ENCODE data around the gene ARL6IP4.

ARL6IP4 gene

DNA sequence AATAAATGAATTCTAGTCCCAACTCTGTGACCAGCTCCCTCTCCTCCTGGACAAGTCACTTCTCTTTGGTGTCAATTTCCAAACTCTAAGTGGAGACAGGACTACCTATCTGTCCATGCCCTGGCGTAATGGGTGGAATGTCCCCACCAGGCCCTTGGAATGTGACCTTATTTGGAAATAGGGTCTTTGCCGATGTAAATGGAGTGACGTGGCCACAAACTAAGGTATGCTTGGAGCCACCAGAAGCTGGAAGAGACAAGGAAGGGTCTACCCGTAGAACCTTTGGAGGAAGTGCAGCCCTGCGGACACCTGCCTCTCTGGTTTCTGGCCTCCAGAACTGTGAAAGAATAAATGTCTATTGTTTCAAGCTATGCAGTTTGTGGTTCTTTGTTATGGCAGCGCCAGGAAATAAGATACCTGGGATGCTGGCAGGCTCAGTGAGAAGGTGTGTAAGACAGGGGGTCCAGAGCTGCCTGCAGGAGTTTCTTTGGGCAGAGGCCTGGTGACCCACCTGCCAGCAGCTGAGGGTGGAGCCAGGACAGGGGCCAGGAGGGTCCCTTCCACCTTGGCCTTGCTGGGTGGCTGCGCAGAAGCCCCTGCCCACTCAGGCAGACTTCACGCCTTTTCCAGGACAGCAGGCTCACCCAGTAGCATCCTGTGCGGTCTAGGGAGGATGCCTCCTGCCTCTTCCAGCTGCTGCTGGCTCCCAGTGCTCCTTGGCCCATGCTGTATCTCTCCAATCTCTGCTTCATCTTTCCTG, 45.8 kb downstream of the ARL6IP4 start:
- TF ChIP-seq, protein P1, sequence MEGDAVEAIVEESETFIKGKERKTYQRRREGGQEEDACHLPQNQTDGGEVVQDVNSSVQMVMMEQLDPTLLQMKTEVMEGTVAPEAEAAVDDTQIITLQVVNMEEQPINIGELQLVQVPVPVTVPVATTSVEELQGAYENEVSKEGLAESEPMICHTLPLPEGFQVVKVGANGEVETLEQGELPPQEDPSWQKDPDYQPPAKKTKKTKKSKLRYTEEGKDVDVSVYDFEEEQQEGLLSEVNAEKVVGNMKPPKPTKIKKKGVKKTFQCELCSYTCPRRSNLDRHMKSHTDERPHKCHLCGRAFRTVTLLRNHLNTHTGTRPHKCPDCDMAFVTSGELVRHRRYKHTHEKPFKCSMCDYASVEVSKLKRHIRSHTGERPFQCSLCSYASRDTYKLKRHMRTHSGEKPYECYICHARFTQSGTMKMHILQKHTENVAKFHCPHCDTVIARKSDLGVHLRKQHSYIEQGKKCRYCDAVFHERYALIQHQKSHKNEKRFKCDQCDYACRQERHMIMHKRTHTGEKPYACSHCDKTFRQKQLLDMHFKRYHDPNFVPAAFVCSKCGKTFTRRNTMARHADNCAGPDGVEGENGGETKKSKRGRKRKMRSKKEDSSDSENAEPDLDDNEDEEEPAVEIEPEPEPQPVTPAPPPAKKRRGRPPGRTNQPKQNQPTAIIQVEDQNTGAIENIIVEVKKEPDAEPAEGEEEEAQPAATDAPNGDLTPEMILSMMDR (IDR thresholded peaks at IDR 0.05) = no peak
- Histone ChIP-seq H3K4me3 (no peak overlapping the region), H3K27ac (no peak overlapping the region)
- no peak for DNase-seq (ENCODE audit: low spot score)

DNA sequence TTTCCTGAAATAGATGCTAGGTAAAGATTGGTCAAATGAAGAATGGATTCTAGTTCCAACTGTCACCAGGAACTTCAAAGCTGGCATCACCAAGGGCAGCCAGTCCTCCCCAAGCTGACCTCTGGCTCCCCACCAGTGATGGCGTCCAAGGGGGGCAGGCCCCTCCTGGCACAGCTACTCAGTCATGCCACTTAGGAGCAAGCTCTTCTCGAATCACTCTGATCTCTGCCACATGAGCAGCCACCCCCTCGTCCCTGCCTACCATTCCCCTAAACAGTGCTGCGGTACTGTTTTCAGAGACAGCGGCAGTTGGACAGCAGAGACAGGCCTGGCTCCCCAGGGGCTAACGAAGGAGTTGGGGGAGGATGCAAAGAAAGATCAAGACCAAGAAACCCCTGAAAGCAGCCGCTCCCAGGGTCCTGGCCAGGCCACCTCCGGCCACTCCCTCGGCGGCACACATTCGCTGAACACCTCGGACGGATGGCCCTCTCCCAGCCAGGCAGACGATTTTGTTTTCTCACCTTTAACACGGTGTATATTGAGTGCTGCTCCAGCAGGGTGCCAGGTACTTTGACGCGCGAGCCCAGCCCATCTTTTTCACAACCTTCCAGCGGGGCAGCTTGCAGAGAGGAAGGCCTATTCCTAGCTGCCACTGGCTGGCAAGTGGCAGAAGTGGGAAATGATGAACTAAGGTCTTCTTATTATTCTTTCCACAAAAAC, 47.4 kb downstream of the ARL6IP4 start:
- no peak for DNase-seq (ENCODE audit: low spot score)
- no peak overlapping the region for H3K27ac ChIP-seq
- H3K4me3 ChIP-seq = no peak overlapping the region

DNA sequence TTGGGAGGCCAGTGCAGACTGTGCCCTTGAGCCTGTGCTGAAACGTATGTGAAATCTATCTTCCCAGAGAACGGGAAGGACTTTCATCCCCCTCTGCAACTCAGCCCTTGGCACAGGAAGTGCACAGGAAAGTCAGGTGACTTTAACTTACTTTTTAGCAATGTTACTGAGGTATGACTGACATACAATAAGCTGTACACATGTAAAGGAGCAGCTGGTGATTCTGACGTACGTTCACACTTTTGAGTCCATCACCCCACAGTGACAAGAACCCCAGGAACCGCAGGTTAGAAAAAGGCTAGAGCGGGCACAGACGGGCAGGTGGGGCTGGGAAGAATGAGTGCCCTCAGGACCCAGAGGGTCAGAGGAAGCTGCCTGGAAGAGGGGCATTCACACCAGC, 48.0 kb downstream of the ARL6IP4 start:
- no peak overlapping the region for H3K4me3 ChIP-seq
- TF ChIP-seq, protein P1 (IDR thresholded peaks at IDR 0.05) = no peak
- H3K27ac ChIP-seq = no peak overlapping the region
- no peak for DNase-seq (ENCODE audit: low spot score)

More for the DNA sequence above, 47.4 kb downstream of the ARL6IP4 start:
- TF ChIP-seq, protein P1 (IDR thresholded peaks at IDR 0.05) = no peak

DNA sequence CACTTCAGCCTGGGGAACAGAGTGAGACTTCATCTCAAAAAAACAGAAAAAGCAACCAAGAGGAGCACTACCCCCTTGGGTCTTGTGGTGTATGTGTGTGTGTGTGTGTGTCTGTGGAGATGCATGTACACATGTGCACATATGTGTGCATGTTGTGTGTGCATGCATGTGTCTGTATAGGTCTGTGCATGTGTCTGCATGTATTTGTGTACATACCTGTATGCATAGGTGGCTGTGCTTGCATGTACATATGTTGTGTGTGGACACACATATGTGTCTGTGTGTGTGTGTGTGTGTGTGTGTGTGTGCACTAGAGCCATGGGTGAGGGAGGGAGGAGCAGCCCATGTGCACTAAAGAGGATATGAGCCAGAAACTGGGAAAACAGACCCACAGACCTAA, 49.1 kb downstream of the ARL6IP4 start:
- Histone ChIP-seq H3K27ac (no peak overlapping the region), H3K4me3 (no peak overlapping the region)
- DNase-seq (ENCODE audit: low spot score) = no peak
- TF ChIP-seq, protein P1 (IDR thresholded peaks at IDR 0.05) = no peak

DNA sequence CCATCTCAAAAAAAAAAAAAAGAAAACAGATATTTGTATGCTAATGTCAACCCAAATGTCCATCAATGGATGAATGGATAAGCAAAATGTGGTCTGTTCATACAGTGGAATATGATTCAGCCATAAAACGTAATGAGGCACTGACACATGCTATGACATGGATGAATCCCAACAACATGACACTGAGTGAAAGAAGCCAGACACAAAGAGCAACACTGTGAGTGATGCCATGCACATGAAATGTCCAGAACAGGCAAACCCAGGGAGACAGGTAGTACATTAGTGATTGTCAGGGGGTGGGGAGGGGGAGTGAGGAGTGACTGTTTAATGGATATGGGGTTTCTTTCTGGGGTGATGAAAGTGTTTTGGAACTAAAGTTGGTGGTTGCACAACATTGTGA, 50.2 kb downstream of the ARL6IP4 start:
- DNase-seq (ENCODE audit: low spot score) = no peak
- H3K4me3 ChIP-seq = no peak overlapping the region
- TF ChIP-seq, protein P1 (IDR thresholded peaks at IDR 0.05) = no peak
- no peak overlapping the region for H3K27ac ChIP-seq

DNA sequence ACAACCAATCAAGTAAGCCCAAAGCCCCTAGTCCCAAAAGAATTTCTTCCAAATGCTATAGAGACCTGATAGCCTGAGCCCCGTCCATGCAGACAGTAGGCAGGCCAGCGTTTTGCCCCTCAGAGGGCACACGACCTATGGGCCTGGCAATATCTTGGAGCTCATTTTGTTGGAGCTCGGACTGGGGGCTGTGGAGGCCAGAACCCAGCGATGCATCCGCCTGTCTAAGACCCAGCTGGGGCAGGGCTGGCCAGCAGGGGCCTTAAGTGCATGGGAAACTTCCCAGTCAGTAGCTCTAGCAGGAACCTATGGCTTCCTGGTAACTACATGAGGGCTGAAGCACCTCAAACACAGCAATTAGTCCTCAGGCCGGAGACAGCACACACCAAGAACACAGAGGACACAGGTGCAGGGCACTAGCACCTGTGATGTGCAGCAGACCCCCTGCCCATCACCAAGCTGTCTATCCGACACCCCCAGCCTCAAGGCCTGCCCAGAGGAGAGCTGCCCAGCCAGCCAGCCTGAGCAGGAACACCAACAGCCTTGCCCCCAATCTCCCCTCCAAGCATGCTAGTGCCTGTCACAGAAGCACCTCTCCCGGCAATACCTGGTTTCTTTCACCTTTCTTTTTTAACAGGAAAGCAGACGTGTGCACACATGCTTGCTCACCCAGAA, 50.8 kb downstream of the ARL6IP4 start:
- no peak overlapping the region for H3K27ac ChIP-seq
- DNase-seq (ENCODE audit: low spot score) = no peak
- TF ChIP-seq, protein P1 (IDR thresholded peaks at IDR 0.05) = no peak
- H3K4me3 ChIP-seq = no peak overlapping the region
